HG03342 (cell line): ENCODE results near the gene SLC22A14.
"Not testable (repeated sequence)": the region's sequence is repeated elsewhere in the genome, so short reads cannot be mapped to it uniquely, and the experiment has no call there.

ENCODE experiments used
- ATAC-seq: cut with Tn5 transposase; IDR thresholded peaks from one replicate; pipeline ENCODE4 v1.9.1; 2021; ENCODE audit warnings: mild to moderate bottlenecking, moderate library complexity; ENCODE audit not compliant: unreplicated experiment

Gene SLC22A14, protein sequence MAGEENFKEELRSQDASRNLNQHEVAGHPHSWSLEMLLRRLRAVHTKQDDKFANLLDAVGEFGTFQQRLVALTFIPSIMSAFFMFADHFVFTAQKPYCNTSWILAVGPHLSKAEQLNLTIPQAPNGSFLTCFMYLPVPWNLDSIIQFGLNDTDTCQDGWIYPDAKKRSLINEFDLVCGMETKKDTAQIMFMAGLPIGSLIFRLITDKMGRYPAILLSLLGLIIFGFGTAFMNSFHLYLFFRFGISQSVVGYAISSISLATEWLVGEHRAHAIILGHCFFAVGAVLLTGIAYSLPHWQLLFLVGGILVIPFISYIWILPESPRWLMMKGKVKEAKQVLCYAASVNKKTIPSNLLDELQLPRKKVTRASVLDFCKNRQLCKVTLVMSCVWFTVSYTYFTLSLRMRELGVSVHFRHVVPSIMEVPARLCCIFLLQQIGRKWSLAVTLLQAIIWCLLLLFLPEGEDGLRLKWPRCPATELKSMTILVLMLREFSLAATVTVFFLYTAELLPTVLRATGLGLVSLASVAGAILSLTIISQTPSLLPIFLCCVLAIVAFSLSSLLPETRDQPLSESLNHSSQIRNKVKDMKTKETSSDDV

DNA sequence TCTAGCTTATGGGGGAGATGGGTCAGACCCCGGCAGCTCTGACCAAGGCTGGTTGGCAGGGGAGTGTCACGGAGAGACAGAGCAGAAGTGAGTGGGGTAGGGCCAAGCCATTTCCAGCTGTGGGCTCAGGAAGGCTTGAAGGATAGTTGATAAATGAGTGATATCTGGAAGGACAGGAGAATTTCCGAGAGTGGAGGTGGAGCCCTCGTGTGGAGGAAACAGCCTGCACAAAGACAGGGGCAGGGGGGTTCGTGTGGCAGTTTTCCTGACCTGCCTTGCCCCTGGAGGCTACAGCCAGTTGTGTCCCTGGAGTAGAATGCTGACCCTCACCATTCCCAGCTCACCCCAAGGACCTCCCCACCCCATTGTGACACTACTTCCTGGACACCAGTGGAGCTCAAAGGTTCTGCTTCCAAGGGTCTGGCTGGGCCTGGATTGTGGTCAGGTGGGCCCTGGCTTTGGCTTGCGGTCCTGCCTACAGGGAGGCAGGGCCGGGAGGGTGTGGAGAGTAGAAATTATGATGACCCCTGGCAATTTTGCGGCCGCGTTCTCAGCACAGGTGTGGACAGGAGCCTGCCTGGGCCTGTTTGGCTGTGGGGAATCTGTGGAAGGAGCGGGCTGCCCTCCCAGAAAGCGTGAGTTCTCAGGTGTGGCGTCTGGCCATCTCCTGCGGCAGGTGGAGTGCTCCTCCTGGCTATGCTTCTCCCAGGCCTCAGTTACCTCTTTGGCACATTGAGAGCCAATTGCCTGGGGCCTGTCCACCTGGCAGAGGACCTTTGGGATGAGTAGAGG, at the start of gene SLC22A14:
Gene SLC22A14, plus strand, starts transcription at position 400 of the 792 bp plus-strand sequence. CDS start 23,733 bp downstream, outside the sequence.
- no peak for ATAC-seq

DNA sequence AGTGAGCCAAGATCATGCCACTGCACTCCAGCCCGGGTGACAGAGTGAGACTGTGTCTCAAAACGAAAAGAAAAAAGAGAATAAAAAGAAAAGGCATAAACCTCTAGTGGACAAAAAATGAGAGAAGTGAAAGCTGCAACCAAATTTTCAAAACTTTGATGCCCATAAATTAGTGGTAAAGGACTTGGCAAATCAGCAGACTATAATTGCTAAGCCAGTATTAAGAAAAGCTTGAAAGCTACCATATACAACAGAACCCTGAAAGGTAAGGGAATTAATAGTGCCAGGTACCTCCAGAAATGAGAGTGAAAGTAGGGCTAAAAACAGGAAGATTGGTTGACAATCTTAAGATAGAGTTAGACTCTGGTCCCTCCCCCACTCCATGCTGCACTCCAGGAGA, 49.4 kb upstream of the SLC22A14 start:
- ATAC-seq, result no peak

DNA sequence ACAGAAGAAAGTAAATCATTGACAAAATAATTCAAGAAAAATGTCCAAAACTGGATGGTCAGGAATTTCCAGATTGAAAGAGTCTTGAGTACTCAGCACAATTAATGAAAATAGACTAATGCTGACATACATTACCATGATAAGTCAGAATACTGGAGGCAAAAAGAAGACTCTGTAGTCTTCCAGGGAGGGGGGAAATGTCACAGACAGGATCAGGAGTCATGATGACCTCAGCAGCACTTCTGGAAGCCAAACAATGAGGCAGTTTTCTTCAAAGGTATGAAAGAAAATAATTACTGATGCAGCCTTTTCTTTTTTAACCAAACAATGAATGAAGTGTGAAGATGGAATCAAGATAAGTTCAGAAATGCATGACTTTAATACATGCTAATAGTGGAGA, 46.6 kb upstream of the SLC22A14 start:
- no peak for ATAC-seq

DNA sequence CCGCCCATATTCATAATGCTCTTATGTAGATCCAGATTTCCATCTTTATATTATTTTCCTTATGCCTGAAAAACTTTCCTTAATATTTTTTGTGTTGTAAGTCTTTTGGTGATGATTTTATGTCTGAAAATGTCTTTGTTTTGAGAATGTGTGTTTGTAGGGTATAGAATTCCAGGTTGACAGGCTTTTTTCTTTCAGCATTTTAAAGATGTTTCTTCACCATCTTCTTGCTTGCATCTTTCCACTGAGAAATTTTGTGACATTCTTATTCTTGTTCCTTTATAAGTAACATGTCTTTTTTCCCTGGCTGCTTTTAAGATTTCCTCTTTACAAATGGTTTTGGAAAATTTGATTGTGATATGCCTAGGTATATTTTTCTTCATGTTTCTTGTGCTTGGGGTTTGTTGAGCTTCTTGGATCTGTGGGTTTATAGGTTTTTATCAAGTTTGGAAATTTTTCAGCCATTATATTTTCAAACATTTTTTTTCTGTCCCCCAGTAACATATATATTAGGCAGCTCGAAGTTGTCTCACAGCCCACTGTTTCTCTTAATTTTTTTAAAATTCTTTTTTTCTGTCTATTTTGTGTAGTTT, 43.6 kb upstream of the SLC22A14 start:
- no peak for ATAC-seq

DNA sequence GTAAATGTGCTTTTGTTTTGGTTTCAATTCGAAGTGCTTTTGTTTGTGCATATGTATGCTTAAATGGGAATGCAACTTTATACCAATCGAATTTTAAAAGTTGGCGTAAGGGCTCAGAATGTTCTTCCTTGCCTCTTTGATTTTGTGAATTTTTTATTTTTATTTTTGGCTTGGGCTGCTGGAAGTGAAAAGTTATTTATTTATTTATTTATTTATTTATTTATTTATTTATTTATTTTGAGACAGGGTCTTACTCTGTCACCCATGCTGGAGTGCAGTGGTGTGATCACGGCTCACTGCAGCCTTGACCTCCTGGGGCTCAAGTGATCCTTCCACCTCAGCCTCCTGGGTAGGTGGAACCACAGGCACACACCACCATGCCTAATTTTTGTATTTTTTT, 39.3 kb upstream of the SLC22A14 start:
- ATAC-seq, result not testable (repeated sequence)

DNA sequence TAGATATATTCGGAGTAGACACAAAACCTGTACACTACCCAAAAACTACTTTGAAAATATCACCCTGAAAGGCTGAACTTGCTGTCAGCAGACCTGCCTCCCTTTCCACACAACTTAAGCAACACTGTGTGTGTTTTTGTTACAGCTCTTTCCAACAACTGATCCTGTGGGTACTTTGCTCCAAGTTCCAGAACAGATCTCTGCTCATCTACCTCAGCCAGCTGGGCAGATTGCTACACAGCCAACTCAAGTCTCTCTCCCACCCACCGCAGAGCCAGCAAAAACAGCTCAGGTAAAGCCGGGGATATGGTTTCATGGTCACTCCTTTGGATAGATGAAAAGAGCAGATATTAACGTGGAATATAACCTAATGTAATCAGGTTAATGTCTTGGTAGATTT, 36.2 kb upstream of the SLC22A14 start:
- ATAC-seq, result no peak

DNA sequence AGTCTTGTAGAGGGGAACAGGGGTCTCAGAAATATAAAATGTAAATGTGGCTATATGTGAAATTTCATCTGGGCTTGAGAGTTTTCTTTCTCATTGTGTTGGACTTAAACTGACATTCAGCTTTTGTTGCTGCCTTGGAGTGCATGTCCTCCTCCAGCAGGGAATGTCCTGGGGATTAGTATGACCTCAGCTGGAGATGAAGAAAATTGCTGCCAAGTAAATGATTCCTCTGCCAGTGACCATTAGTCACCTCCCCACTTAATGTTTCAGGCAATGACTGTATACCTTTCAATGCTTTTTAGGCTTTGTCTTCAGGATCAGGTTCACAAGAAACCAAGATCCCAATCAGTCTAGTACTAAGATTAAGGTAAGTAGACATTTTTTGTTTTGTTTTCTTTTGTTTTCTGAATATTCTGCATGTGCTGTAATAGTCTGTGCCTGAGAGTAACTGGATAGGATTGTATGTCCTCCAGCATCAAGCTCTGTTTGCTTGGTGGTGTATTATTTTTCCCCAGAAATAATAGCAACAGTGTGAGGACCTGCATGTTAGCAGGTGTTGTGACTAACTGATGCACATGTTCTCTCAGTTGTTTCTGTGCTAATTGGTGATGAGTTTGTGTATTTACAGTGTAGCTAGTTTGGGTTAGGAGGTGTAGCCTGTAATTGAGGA, 34.6 kb upstream of the SLC22A14 start:
- no peak for ATAC-seq

DNA sequence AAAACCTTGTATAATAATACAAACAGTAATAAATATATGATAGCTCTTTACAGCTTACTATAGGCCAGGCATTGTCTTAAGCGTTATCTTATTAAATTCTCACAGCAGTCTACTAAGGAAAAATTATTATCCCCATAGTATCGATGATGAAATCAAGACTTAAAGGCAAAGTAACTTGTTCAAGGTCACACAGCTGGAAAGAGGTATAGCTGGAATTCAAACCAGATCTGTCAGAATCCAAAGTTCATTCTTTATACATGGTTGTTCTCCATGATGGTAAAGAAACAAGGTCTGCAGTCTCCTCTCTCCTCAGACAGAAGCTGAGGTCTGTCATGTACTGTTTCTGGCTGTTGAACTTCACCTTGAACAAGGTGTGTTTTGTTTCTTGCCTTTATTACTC, 31.9 kb upstream of the SLC22A14 start:
- no peak for ATAC-seq

DNA sequence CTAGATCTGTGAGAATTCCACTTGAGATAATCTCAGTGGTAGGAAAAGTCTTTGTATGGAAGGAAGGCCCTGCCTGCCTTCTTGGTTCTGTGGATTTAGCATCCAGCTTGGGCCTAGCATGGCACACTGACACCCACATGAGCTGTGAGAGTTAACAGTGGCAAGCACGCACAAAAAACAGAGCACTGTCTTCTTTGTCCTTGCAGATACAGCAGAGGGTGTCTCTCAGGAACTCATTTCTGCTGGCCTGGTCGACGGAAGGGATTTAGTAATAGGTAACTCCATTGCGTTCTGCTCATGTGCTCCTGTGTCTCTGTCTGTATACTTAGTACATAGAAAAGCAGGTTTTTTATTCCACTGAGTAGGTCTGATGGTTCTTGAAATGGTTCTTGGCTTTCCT, 30.9 kb upstream of the SLC22A14 start:
- ATAC-seq, result no peak

DNA sequence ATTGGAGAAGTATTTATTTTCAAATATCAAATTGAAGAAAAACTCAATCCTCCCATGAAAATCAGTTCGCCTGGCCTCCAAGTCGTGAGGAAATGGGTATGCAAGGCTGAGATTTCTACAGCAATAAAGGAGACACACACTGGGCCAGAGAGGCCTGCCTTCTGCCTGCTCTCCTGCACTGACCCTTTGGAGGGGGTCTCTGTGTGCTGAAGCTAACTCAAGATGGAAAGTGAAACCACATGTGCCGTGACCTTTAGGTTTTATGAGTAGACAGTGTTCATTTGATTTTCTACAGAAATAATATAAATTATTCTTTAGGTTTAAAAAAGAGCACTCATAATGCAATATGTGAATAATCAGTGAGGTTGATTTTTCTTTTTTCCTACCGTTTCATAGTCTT, 28.4 kb upstream of the SLC22A14 start:
- no peak for ATAC-seq

DNA sequence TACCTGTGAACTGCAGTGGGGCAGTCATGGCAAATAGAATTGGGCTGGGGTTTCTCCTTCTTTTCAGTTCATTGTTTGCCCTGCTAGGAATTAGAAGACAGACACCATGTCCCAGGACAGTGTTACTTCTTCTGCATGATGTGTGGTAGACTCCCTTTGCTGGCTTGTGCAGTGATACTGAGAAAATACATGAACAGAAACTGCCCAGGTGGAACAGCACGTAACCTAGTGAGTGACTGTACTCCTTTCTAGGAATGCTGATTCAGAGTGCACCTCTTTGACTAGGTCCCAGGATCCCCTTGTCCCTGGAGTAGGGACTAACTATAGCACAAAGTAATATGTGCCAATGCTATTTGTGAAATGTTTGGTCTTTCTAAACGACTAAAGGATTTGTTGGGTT, 27.2 kb upstream of the SLC22A14 start:
- ATAC-seq, result no peak

DNA sequence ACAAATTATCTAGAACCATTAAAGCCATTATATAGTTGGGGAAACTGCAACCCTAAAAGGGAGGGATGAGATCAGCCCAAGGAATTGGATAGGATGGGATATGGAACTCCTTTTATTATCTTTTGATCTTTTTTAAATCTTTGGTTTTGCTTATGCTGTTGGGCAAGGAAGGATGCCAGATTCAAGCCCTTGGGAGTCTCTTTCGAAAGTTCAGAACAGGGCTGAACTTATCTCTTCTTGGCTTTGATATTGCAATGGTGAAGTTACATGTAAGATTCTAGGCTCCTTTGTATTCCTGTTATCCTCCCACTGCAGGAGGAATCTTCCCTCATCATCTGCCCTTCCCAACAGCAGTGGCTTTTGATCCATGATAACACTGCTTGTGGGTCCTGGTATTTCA, 26.5 kb upstream of the SLC22A14 start:
- no peak for ATAC-seq

DNA sequence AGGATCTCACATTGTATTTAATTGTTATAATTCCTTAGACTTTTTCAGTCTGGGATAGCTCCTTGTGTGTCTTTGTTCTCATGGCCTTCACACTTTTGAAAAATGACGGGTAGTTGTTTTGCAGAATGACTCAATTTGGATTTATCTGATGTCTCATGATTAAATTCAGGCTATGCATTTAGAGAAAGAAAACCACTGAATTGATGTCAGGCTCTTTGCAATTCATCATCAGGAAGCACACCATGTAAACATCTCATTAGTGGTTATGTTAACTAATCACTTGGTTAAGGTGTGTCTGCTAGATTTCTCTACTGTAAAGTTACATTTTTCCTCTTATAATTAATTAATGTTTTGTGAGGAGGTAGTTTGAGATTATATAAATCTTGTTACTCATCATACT, 24.5 kb upstream of the SLC22A14 start:
- ATAC-seq, result no peak

DNA sequence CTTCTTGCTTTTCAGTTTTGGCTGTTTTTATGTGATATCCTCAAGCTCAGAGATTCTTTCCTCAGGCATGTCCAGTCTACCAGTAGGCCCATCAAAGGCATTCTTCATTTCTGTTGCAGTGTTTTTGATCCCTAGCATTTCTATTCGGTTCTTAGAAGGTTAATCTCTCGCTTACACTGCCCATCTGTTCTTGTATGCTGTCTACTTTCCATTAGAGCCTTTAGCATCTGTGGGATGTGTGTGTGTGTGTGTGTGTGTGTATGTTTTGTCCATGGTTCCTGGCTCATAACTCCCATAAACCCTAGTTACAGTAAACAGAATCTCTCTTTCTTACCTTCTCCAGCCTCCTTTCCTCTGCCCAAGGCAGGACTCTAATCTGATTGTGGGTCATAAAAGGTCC, 21.6 kb upstream of the SLC22A14 start:
- no peak for ATAC-seq

DNA sequence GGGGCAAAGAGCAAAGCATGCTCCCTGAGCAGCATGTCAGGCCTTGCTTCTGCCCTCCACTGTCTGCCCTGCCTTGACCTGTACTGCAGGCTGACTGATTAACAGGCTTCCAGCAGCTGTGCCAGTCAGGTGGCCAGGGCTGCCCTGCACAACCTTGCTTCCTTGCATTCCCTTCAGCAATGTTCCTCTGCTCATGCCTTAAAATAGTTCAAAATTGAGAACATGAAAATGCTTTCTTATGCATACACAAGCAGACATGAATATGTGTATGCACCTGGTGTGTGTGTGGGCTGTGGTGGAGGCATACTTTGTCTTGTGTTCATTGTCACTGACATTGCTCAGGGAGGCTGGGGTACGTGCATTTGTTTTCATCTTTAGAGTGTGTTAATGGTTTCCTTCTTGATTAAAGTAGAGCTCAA, 17.7 kb upstream of the SLC22A14 start:
- no peak for ATAC-seq

DNA sequence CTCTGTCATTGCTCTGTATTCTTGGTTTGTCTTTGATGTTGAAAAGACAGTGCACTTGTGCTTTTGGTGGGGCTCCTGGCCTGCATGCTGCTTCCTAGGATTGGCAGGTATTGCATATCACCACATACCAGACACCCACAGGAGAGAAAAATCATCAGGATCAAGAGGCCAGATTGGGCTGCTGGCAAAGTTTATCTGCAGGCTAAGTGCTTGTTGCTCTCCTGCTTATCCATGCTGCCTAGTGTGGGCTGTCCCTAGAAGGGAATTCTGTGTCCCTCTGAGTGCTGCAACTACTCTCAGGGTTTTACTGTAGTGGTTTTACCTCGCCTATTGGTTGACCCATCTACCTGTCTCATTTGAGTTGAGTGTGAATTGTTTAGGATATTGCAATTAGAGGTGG, 17.3 kb upstream of the SLC22A14 start:
- ATAC-seq, result no peak

DNA sequence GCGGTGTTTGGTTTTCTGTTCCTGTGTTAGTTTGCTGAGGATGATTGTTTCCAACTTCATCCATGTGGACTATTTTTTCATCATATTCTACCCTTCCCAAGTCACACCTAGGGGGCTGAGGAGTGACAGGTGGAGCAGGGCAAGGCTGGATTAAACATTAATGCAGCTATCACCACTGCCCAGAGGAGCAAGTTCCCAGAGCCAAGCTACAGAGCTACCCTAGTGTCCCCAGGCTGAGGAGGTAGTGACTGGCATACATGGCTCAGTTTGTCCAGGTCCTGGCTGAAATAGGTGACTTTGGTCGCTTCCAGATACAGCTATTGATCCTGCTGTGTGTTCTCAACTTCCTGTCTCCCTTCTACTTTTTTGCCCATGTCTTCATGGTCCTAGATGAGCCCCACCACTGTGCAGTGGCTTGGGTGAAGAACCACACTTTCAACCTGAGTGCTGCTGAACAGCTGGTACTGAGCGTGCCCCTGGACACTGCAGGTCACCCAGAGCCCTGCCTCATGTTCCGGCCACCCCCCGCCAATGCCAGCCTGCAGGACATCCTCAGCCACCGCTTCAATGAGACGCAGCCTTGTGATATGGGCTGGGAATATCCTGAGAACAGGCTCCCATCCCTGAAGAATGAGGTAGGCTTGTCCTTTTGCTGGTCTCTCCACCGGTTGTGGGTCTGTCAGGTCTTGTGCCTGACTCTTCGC, 16.3 kb upstream of the SLC22A14 start, which contains the start of gene SLC22A13:
Gene SLC22A13, plus strand, starts transcription at position 209 of the 704 bp plus-strand sequence. Its CDS starts 49 bp downstream, at position 258.
- no peak for ATAC-seq

DNA sequence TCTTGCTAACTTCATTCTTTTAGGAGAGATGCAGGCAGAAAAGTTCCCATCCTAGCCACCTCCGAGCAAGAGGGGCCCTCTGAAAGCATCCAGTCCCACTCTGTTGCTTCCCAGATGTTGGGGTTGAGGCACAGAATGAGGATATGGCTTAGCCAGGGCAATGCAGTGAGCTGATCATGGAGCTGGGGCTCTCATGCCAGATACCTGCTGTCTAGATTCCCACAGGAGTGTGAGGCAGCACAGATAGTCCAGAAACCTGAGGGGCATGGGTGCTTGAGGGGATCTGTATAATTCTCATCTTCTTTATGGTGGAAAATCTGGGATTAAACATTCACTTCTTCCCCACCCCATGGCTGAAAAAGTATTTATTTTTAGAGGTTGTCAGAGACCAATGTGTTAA, 15.3 kb upstream of the SLC22A14 start:
- no peak for ATAC-seq

DNA sequence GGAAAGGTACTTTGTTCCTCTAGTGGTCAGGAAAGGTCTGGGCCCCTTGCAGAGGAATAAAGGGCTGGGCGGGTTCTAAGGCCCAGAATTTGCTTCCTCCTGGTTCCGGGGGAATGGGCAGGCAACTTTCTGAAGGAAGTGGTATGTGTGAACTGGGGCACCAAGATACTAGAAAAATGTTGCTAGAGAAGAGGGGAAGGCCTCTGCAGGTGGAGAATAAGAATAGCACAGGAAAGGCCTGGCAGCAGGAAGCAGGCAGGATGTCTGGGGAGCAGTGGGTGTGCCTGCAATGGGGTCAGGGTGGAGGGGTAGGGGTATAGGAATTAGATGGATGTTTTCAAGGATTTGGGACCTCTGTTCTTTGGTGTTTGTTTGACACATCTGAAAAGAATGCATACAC, 14.4 kb upstream of the SLC22A14 start:
- no peak for ATAC-seq

DNA sequence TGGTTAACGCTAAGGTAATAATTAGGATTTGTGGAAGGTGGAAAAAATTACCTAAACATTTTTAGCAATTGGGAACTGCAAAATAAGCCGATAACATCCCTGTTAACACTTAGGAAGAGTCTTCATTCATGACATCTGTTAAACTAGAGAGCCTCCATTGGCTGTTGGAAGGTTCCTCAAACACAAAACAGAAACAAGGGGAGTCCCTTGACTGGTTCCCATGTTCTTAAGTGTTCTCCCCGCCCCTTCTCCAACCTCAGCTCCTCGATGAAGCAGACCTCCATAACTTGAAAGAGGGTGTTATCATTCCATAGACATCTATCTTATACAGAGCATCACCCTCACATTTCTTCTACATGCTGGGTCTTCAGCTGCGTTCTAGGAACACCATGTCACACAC, 14.0 kb upstream of the SLC22A14 start:
- ATAC-seq, result no peak
